ENCODE measurements around the gene PHACTR3.

The PHACTR3 gene

GRCh38 chr20:59817846-59818615, 213.7 kb downstream of the PHACTR3 start:
- no peak overlapping the region for H3K27ac ChIP-seq
- no peak for TF ChIP-seq ZFX (IDR thresholded peaks at IDR 0.05; ENCODE audit: borderline replicate concordance)
- TF ChIP-seq CTCF (IDR thresholded peaks at IDR 0.05) = no peak

GRCh38 chr20:59818911-59819310, 214.6 kb downstream of the PHACTR3 start:
- no peak for TF ChIP-seq CTCF (IDR thresholded peaks at IDR 0.05)
- no peak for TF ChIP-seq ZFX (IDR thresholded peaks at IDR 0.05; ENCODE audit: borderline replicate concordance)
- H3K27ac ChIP-seq = no peak overlapping the region

- TF ChIP-seq CTCF (IDR thresholded peaks at IDR 0.05) (no peak), ZFX (IDR thresholded peaks at IDR 0.05; ENCODE audit: borderline replicate concordance) (no peak)
These were observed 215.3 kb downstream of the PHACTR3 start for GRCh38 chr20:59819496-59820203.

GRCh38 chr20:59820204-59821041, 216.1 kb downstream of the PHACTR3 start:
- TF ChIP-seq CTCF (IDR thresholded peaks at IDR 0.05) = no peak
- no peak for TF ChIP-seq ZFX (IDR thresholded peaks at IDR 0.05; ENCODE audit: borderline replicate concordance)
- H3K27ac ChIP-seq = no peak overlapping the region

More at GRCh38 chr20:59819496-59820203, 215.3 kb downstream of the PHACTR3 start:
- H3K27ac ChIP-seq = no peak overlapping the region

- TF ChIP-seq CTCF (IDR thresholded peaks at IDR 0.05) (no peak), ZFX (IDR thresholded peaks at IDR 0.05; ENCODE audit: borderline replicate concordance) (no peak)
- H3K27ac ChIP-seq = no peak overlapping the region
These were observed 216.9 kb downstream of the PHACTR3 start for GRCh38 chr20:59821201-59821600.

GRCh38 chr20:59821788-59822187, 217.4 kb downstream of the PHACTR3 start:
- TF ChIP-seq ZFX (IDR thresholded peaks at IDR 0.05; ENCODE audit: borderline replicate concordance) (no peak), CTCF (IDR thresholded peaks at IDR 0.05) (no peak)
- H3K27ac ChIP-seq = no peak overlapping the region
